DND-41 (cell line): ENCODE data around the gene DOHH.

Experiments
- ATAC-seq: fragments of 200-7000 bp; cut with Tn5 transposase; 3 replicates; pipeline ENCODE4 v1.9.1; 2021; ENCODE audit warnings: low read depth; ENCODE audit not compliant: insufficient read depth
- DNase-seq: peaks from one replicate; pipeline ENCODE4 v3.0.0-alpha.2; 2020
- H2AFZ ChIP-seq: 2 replicates; pipeline ENCODE4 v1.6.0; 2012; ENCODE audit warnings: low read depth, low read length
- H3K27ac ChIP-seq: 2 replicates; pipeline ENCODE4 v1.5.1; 2012; ENCODE audit warnings: low read length, inconsistent platforms
- H3K27me3 ChIP-seq: fragments of 200-600 bp; sonication (generic); 2 replicates; pipeline ENCODE4 v1.6.0; 2012; ENCODE audit warnings: low read length, mild to moderate bottlenecking, inconsistent platforms; ENCODE audit not compliant: insufficient read depth, poor library complexity
- H3K36me3 ChIP-seq: 2 replicates; pipeline ENCODE4 v1.5.1; 2012; ENCODE audit warnings: low read length, inconsistent platforms; ENCODE audit not compliant: insufficient read depth
- H3K4me1 ChIP-seq: 2 replicates; pipeline ENCODE4 v1.5.1; 2012; ENCODE audit warnings: mild to moderate bottlenecking, low read length; ENCODE audit not compliant: insufficient read depth
- H3K4me2 ChIP-seq: 2 replicates; pipeline ENCODE4 v1.6.0; 2012; ENCODE audit warnings: mild to moderate bottlenecking, moderate library complexity, low read length, inconsistent platforms; ENCODE audit not compliant: insufficient read depth
- H3K4me3 ChIP-seq, 2 experiments: fragments of 200-600 bp in 1 of 2; shearing (Covaris generic) in 1 of 2; 2 replicates each; pipeline ENCODE4 v1.5.1; 2012 to 2016; ENCODE audit warnings: inconsistent platforms in 2 of 2, low read length in 2 of 2, mild to moderate bottlenecking in 2 of 2, low read depth in 1 of 2, moderate library complexity in 1 of 2
- H3K79me2 ChIP-seq: 2 replicates; pipeline ENCODE4 v1.6.0; 2012; ENCODE audit warnings: low read length, inconsistent platforms; ENCODE audit not compliant: insufficient read depth
- H3K9ac ChIP-seq: 2 replicates; pipeline ENCODE4 v1.6.0; 2012; ENCODE audit warnings: low read depth, mild to moderate bottlenecking, inconsistent platforms, low read length, moderate library complexity
- H3K9me3 ChIP-seq: 2 replicates; pipeline ENCODE4 v1.5.1; 2012; ENCODE audit warnings: low read length, moderate library complexity, mild to moderate bottlenecking, inconsistent platforms; ENCODE audit not compliant: insufficient read depth, severe bottlenecking
- H4K20me1 ChIP-seq: 2 replicates; pipeline ENCODE4 v1.6.0; 2012; ENCODE audit warnings: low read length; ENCODE audit not compliant: insufficient read depth
- EZH2 ChIP-seq: IDR thresholded peaks from 3 replicates; pipeline ENCODE4 v1.6.1; 2012; ENCODE audit warnings: borderline replicate concordance, low read depth, mild to moderate bottlenecking, moderate library complexity, low read length, inconsistent platforms; ENCODE audit not compliant: severe bottlenecking
- TF ChIP-seq, protein P1 (sequence below): IDR thresholded peaks from 2 replicates; pipeline ENCODE4 v1.5.1; 2012; ENCODE audit warnings: borderline replicate concordance, low read length, moderate library complexity, mild to moderate bottlenecking; ENCODE audit not compliant: poor library complexity, severe bottlenecking; ENCODE audit errors: extremely low read depth

The DOHH gene

DNA sequence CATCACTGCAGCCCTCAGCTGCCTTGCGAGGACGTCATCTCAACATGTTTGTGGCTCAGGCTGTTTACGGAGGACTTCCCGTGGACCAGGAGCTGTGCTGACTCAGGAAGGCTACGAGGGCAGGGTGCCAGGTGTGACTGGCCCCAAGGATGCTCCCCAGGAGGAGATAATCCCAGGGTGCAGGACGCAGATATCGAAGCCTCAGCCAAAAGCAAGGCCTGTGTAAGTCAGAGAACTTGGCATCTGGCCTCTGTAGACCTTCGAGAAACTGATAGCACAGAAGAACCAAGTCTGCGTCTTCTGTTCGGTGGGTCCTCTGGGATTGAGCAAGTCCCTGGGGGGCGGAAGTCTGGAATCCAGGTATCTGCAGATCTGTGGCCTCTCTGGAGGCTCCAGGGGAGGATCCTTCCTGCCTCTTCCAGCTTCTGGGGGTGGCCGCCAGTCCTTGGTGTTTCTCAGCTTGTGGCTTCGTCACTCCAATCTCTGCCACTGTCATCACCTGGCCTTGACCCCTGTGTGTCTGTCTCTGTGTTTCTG lies 2.6 kb upstream of the DOHH start:
- Histone ChIP-seq H3K4me2 (no peak overlapping the region), H3K79me2 (peaks cover 49% of the 10 kb centered on the region), H3K4me1 (peaks cover 49% of the 10 kb centered on the region), H3K9me3 (no peaks in the 10 kb centered on the region), H3K36me3 (peaks cover 9% of the 10 kb centered on the region; the same call in 1 of the 2 replicates), H3K27ac (no peak overlapping the region), H3K27me3 (no peaks in the 10 kb centered on the region), H4K20me1 (peaks cover 9% of the 10 kb centered on the region), H3K4me3 (no peak overlapping the region), H2AFZ (no peak overlapping the region), H3K9ac (no peak overlapping the region)
- ATAC-seq (no peak), DNase-seq (no peak)
- TF ChIP-seq, protein P1, sequence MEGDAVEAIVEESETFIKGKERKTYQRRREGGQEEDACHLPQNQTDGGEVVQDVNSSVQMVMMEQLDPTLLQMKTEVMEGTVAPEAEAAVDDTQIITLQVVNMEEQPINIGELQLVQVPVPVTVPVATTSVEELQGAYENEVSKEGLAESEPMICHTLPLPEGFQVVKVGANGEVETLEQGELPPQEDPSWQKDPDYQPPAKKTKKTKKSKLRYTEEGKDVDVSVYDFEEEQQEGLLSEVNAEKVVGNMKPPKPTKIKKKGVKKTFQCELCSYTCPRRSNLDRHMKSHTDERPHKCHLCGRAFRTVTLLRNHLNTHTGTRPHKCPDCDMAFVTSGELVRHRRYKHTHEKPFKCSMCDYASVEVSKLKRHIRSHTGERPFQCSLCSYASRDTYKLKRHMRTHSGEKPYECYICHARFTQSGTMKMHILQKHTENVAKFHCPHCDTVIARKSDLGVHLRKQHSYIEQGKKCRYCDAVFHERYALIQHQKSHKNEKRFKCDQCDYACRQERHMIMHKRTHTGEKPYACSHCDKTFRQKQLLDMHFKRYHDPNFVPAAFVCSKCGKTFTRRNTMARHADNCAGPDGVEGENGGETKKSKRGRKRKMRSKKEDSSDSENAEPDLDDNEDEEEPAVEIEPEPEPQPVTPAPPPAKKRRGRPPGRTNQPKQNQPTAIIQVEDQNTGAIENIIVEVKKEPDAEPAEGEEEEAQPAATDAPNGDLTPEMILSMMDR, result no peak
- no peak for TF ChIP-seq EZH2

DNA sequence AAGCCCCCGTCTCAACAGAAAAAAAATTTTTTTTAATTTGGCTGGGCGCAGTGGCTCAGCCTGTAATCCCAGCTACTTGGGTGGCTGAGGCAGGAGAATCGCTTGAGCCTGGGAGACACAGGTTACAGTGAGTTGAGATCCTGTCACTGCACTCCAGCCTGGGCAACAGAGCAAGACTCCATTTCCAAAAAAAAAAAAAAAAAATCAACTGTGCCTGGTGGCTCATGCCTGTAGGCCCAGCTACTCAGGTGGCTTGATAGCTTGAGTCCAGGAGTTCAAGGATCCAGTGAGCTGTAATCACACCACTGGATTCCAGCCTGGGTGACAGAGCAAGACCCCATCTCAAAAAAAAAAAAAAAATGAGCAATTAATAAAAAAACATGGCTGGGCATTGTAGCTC lies 1.3 kb upstream of the DOHH start:
- Histone ChIP-seq H3K36me3 (peaks cover 14% of the 10 kb centered on the region), H3K9ac (no peak overlapping the region), H3K4me1 (peaks cover 50% of the 10 kb centered on the region), H3K27ac (no peak overlapping the region), H3K27me3 (no peaks in the 10 kb centered on the region), H3K9me3 (no peaks in the 10 kb centered on the region), H2AFZ (no peak overlapping the region), H3K79me2 (peaks cover 49% of the 10 kb centered on the region), H3K4me3 (no peak overlapping the region), H4K20me1 (peaks cover 7% of the 10 kb centered on the region; the same call in 1 of the 2 replicates), H3K4me2 (no peak overlapping the region)
- ATAC-seq, result no peak
- TF ChIP-seq, protein P1, result no peak
- no peak for TF ChIP-seq EZH2
- DNase-seq, result no peak

- ATAC-seq, result no peak
- H3K36me3 ChIP-seq, result peaks cover 31% of the 10 kb centered on the region
These were observed 591 bp downstream of the DOHH start for GRCh38 chr19:3499738-3500428.

More at GRCh38 chr19:3499738-3500428, 591 bp downstream of the DOHH start:
- no peak for DNase-seq
- H4K20me1 ChIP-seq, result peaks cover 7% of the 10 kb centered on the region; the same call in 1 of the 2 replicates
- peak overlapping the region; percentile 100 for H3K27ac ChIP-seq
- peak overlapping the region; percentile 65 to 81 for H3K4me3 ChIP-seq
- H2AFZ ChIP-seq, result peak overlapping the region; percentile 99
- H3K4me1 ChIP-seq, result peaks cover 58% of the 10 kb centered on the region
- no peaks in the 10 kb centered on the region for H3K27me3 ChIP-seq
- TF ChIP-seq, protein P1, result no peak
- TF ChIP-seq EZH2, result no peak
- no peaks in the 10 kb centered on the region for H3K9me3 ChIP-seq
- H3K79me2 ChIP-seq, result peaks cover 41% of the 10 kb centered on the region
- H3K4me2 ChIP-seq, result peak overlapping the region; percentile 100
- peak overlapping the region; percentile 85 for H3K9ac ChIP-seq
